K562 (cell line): ENCODE results near the gene OSBPL3. TPM values are rescaled to one million over a fixed set of nuclear protein-coding genes. Genes with fewer than 3 reads are reported as not detected.

Experiments used
- ATAC-seq: fragments of 200-7000 bp; cut with Tn5 transposase; 3 replicates; pipeline ENCODE4 v1.9.1; 2020; ENCODE audit warnings: moderate library complexity
- BruUV-seq: library from RNA; stranded (reverse); fragments of 400-500 nt; replicated peaks from 2 replicates; lab custom pipeline; 2021; lab: Mats Ljungman, UMichigan
- CTCF ChIA-PET: fragments of 300-600 bp; formaldehyde crosslinking; extraction: SDS; loops from one replicate; lab custom pipeline; 2021; ENCODE audit warnings: low intra/inter-chr PET ratio; lab: Yijun Ruan, JAX
- POLR2A ChIA-PET: fragments of 300-600, 350-650 bp; sonication (Branson Sonifier 250); formaldehyde crosslinking; extraction: SDS; loops from one replicate; lab custom pipeline; 2021; ENCODE audit warnings: antibody characterized with exemption, inconsistent platforms; lab: Yijun Ruan, JAX
- DNase-seq, 4 experiments: peaks; one replicate each; pipeline versions ENCODE4 v3.0.0 to v3.0.0-alpha.2; 2011 to 2018; ENCODE audit warnings: low spot score in 3 of 4, mixed read lengths in 3 of 4; ENCODE audit errors: extremely low read depth in 1 of 4
- FAIRE-seq: peaks from 2 replicates; lab custom pipeline; 2011; peaks lifted over from hg19 to GRCh38; lab: Jason Lieb, UNC
- H2AFZ ChIP-seq: 2 replicates; pipeline ENCODE4 v1.6.0; 2011; ENCODE audit warnings: low read depth, low read length, control low read depth, inconsistent platforms
- H3K27ac ChIP-seq: fragments of 200-600 bp; 3 replicates; pipeline ENCODE4 v1.8.0; 2011; ENCODE audit warnings: low read depth, mild to moderate bottlenecking, control low read depth, inconsistent platforms, low read length, moderate library complexity, mixed read lengths; ENCODE audit errors: extremely low read depth
- H3K27me3 ChIP-seq, 2 experiments: fragments of 300-600 bp in 1 of 2; 2 replicates in 1 of 2; 3 replicates in 1 of 2; pipeline versions ENCODE4 v1.6.0 to v1.8.0; 2011; ENCODE audit warnings: inconsistent platforms in 2 of 2, low read length in 2 of 2, mild to moderate bottlenecking in 1 of 2, mixed read lengths in 1 of 2, moderate library complexity in 1 of 2; ENCODE audit not compliant: control insufficient read depth in 2 of 2, insufficient read depth in 2 of 2
- H3K36me3 ChIP-seq: fragments of 300-600 bp; 3 replicates; pipeline ENCODE4 v1.8.0; 2011; ENCODE audit warnings: mild to moderate bottlenecking, low read length, inconsistent platforms; ENCODE audit not compliant: control insufficient read depth, insufficient read depth
- H3K4me1 ChIP-seq, 2 experiments: fragments of 200-600 bp in 1 of 2; replicated peaks in 1 of 2; 2 replicates in 1 of 2; 3 replicates in 1 of 2; pipeline versions ENCODE4 v1.5.1 to v1.8.0; 2011; ENCODE audit warnings: inconsistent platforms in 2 of 2, low read length in 2 of 2, mild to moderate bottlenecking in 1 of 2, mixed read lengths in 1 of 2, moderate library complexity in 1 of 2; ENCODE audit not compliant: control insufficient read depth in 2 of 2, insufficient read depth in 2 of 2
- H3K4me2 ChIP-seq: 2 replicates; pipeline ENCODE4 v1.6.1; 2011; ENCODE audit warnings: low read length, control low read depth, inconsistent platforms, mixed read lengths; ENCODE audit not compliant: insufficient read depth
- H3K4me3 ChIP-seq: fragments of 200-600 bp; sonication (generic), shearing (Covaris generic); 2 replicates; pipeline ENCODE4 v1.5.1; 2016; ENCODE audit warnings: control low read depth, inconsistent platforms
- H3K79me2 ChIP-seq: fragments of 200-600 bp; 3 replicates; pipeline ENCODE4 v1.8.0; 2011; ENCODE audit warnings: low read length, inconsistent platforms; ENCODE audit not compliant: control insufficient read depth, insufficient read depth
- H3K9ac ChIP-seq, 2 experiments: 2 replicates each; pipeline versions ENCODE4 v1.6.0 to v1.6.1; 2011; ENCODE audit warnings: low read depth in 2 of 2, low read length in 2 of 2, control low read depth in 1 of 2, inconsistent platforms in 1 of 2, mild to moderate bottlenecking in 1 of 2, mixed read lengths in 1 of 2; ENCODE audit not compliant: insufficient read depth in 1 of 2
- H3K9me1 ChIP-seq: one replicate; pipeline ENCODE4 v1.6.0; 2011; ENCODE audit warnings: inconsistent platforms, mild to moderate bottlenecking, low read length, moderate library complexity; ENCODE audit not compliant: control insufficient read depth, insufficient read depth
- H3K9me3 ChIP-seq: replicated peaks from 2 replicates; pipeline ENCODE4 v1.5.1; 2011; ENCODE audit warnings: low read depth, low read length, inconsistent platforms; ENCODE audit not compliant: control insufficient read depth, insufficient read depth
- H4K20me1 ChIP-seq: replicated peaks from 2 replicates; pipeline ENCODE4 v1.6.1; 2011; ENCODE audit warnings: low read length, inconsistent platforms, mixed read lengths; ENCODE audit not compliant: control insufficient read depth, insufficient read depth
- DMBX1 ChIP-seq: fragments of 250-450 bp; sonication (Bioruptor Pico); IDR thresholded peaks from 2 replicates; pipeline ENCODE4 v1.8.0; 2022; ENCODE audit warnings: inconsistent platforms, mild to moderate bottlenecking, moderate library complexity, borderline replicate concordance
- DPF2 ChIP-seq: fragments of 450-650 bp; IDR thresholded peaks from 2 replicates; pipeline ENCODE4 v1.6.1; 2016
- GABPA ChIP-seq: fragments of 200-800 bp; sonication (Bioruptor generic); conservative IDR thresholded peaks from 2 replicates; pipeline ENCODE4 v1.6.1; 2016; ENCODE audit warnings: low read depth, missing genetic modification characterization, missing compliant biosample characterization
- KLF13 ChIP-seq: fragments of 450-650 bp; IDR thresholded peaks from 2 replicates; pipeline ENCODE4 v1.6.1; 2016; ENCODE audit warnings: missing genetic modification characterization, low read depth, mild to moderate bottlenecking, missing compliant biosample characterization, moderate library complexity, borderline replicate concordance
- MCM7 ChIP-seq, 2 experiments: fragments of 450-650 bp; IDR thresholded peaks; 2 replicates each; pipeline ENCODE4 v1.6.1; 2016 to 2018
- NFYB ChIP-seq: IDR thresholded peaks from 2 replicates; pipeline ENCODE4 v1.6.1; 2011; ENCODE audit warnings: mild to moderate bottlenecking, moderate library complexity; ENCODE audit not compliant: insufficient read length; ENCODE audit errors: extremely low read depth
- SMAD3 ChIP-seq: fragments of 450-650 bp; formaldehyde crosslinking; conservative IDR thresholded peaks from 2 replicates; pipeline ENCODE4 v1.4.0; 2020; ENCODE audit warnings: mild to moderate bottlenecking
- THRA ChIP-seq: fragments of 450-650 bp; IDR thresholded peaks from 2 replicates; pipeline ENCODE4 v1.6.1; 2017; ENCODE audit warnings: mild to moderate bottlenecking, moderate library complexity
- U2AF2 ChIP-seq: fragments of 200-400 bp; formaldehyde crosslinking; optimal IDR thresholded peaks from 2 replicates; pipeline ENCODE3; 2017; ENCODE audit warnings: low read depth, mild to moderate bottlenecking, low read length
- ZNF695 ChIP-seq: fragments of 450-650 bp; formaldehyde crosslinking; IDR thresholded peaks from 2 replicates; pipeline ENCODE4 v1.4.0; 2020; ENCODE audit warnings: mild to moderate bottlenecking, moderate library complexity
- ZNF699 ChIP-seq: fragments of 250-450 bp; sonication (Bioruptor Pico); IDR thresholded peaks from 2 replicates; pipeline ENCODE4 v1.8.0; 2021; ENCODE audit warnings: mild to moderate bottlenecking, moderate library complexity; ENCODE audit not compliant: insufficient replicate concordance
- ZNF780A ChIP-seq: fragments of 250-450 bp; sonication (Bioruptor Pico); IDR thresholded peaks from 2 replicates; pipeline ENCODE4 v1.5.0; 2021; ENCODE audit warnings: mild to moderate bottlenecking
- WGBS: fragments of 100-300 bp; shearing (Covaris generic); methylation state at CpG from one replicate; pipeline ENCODE4 v1.1.6; 2016; ENCODE audit warnings: low coverage, mixed read lengths; ENCODE audit not compliant: insufficient coverage; ENCODE audit errors: missing lambda C conversion rate; 5-methylcytosine and 5-hydroxymethylcytosine counted together
- in situ Hi-C: fragments of 300-500 bp; cut with MboI; formaldehyde crosslinking; loops from 4 replicates; pipeline ENCODE4 v1.15.0; 2018; ENCODE audit warnings: inconsistent platforms, mixed read lengths
- intact Hi-C: fragments of 100-400 bp; cut with micrococcal nuclease; formaldehyde crosslinking; loops from 2 replicates; pipeline ENCODE4 v1.14.2; 2022
- polyA plus RNA-seq, 8 experiments: library from polyadenylated mRNA; depleted of rRNA in 4 of 8; stranded (reverse) in 5 of 8; unstranded in 3 of 8; fragments of >200 nt; fragmentation: Nextera tagmentation in 2 of 8; fragmentation: Illumina TruSeq in 1 of 8; extraction: Ambion mirVana in 2 of 8; extraction: Trizol in 1 of 8; gene quantifications; 2 replicates each; pipeline versions ENCODE4 v1.2.1 to v1.2.3, GENCODE V29; 2011 to 2014; ENCODE audit warnings: inconsistent platforms in 1 of 8, missing spikeins in 1 of 8
- total RNA-seq, 7 experiments: library from RNA; depleted of rRNA in 6 of 7; stranded (reverse); fragments of >200 nt in 6 of 7; fragmentation: Illumina TruSeq in 2 of 7; extraction: Trizol in 2 of 7; gene quantifications; 2 replicates each; pipeline versions ENCODE4 v1.2.1 to v1.2.3, GENCODE V29; 2011 to 2021; ENCODE audit warnings: low replicate concordance in 1 of 7
- TF ChIP-seq, protein P1 (sequence below): sonication (generic); formaldehyde crosslinking; IDR thresholded peaks from 2 replicates; pipeline ENCODE4 v1.8.0; 2023; ENCODE audit warnings: mild to moderate bottlenecking, missing genetic modification reagents
- TF ChIP-seq, protein P2 (sequence below): fragments of 200-800 bp; sonication (Bioruptor generic); IDR thresholded peaks from 2 replicates; pipeline ENCODE4 v1.6.1; 2017; ENCODE audit warnings: missing genetic modification characterization, missing compliant biosample characterization
- TF ChIP-seq, protein P3 (sequence below): fragments of 450-650 bp; conservative IDR thresholded peaks from 2 replicates; pipeline ENCODE4 v1.6.1; 2016; ENCODE audit warnings: missing genetic modification characterization, low read depth, mild to moderate bottlenecking, control low read depth, missing compliant biosample characterization

The OSBPL3 gene
- total and polyA plus RNA-seq, 9 of the 15 experiments (the other 6 are each of a cell fraction or from before 2014, with no cell fraction given) = 4.8 to 37.2 (median 26.5) TPM

DNA sequence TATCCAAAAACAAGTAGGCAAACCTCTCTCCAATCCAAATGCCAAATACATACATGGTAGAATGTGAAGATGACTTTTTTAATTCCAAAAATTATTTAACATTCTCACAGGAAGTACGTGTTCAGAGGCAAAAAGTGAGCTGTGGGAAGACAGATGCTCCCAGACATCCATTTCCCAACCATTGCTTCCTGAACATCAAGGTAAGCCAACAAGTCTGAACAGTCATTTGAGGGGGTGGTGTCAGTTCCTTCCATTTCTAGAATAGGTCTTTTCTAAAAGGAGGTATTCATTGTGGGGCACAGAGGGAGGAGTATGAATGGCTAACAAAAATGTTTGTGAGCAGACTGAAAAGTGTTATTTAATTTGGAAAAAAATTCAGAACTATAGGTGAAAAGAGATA, 49.1 kb downstream of the OSBPL3 start:
- H3K4me2 ChIP-seq = no peak overlapping the region
- BruUV-seq = no TSS peak
- no peak overlapping the region for H3K9ac ChIP-seq
- no peaks in the 10 kb centered on the region for H3K9me1 ChIP-seq
- no peak for FAIRE-seq
- no peak for ATAC-seq
- CTCF ChIA-PET = no interaction called here
- H3K79me2 ChIP-seq = peaks cover 91% of the 10 kb centered on the region
- H4K20me1 ChIP-seq = no peaks in the 10 kb centered on the region
- H3K4me3 ChIP-seq = no peak overlapping the region
- no peak for TF ChIP-seq DPF2
- no peak for TF ChIP-seq NFYB
- no peak for TF ChIP-seq ZNF695 (CRISPR knock-in tag)
- no peak for TF ChIP-seq GABPA (tag)
- no peak for TF ChIP-seq KLF13 (tag)
- TF ChIP-seq MCM7 (IDR thresholded peaks at IDR 0.05) = no peak
- TF ChIP-seq ZNF699 (CRISPR knock-in tag) = no peak
- TF ChIP-seq THRA = no peak
- TF ChIP-seq, protein P1, sequence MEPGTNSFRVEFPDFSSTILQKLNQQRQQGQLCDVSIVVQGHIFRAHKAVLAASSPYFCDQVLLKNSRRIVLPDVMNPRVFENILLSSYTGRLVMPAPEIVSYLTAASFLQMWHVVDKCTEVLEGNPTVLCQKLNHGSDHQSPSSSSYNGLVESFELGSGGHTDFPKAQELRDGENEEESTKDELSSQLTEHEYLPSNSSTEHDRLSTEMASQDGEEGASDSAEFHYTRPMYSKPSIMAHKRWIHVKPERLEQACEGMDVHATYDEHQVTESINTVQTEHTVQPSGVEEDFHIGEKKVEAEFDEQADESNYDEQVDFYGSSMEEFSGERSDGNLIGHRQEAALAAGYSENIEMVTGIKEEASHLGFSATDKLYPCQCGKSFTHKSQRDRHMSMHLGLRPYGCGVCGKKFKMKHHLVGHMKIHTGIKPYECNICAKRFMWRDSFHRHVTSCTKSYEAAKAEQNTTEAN (CRISPR knock-in tag) = no peak
- no peak for TF ChIP-seq ZNF780A (CRISPR knock-in tag)
- TF ChIP-seq DMBX1 (CRISPR knock-in tag) = no peak
- TF ChIP-seq U2AF2 = no peak
- no peak for TF ChIP-seq SMAD3 (CRISPR knock-in tag)
- TF ChIP-seq, protein P2, sequence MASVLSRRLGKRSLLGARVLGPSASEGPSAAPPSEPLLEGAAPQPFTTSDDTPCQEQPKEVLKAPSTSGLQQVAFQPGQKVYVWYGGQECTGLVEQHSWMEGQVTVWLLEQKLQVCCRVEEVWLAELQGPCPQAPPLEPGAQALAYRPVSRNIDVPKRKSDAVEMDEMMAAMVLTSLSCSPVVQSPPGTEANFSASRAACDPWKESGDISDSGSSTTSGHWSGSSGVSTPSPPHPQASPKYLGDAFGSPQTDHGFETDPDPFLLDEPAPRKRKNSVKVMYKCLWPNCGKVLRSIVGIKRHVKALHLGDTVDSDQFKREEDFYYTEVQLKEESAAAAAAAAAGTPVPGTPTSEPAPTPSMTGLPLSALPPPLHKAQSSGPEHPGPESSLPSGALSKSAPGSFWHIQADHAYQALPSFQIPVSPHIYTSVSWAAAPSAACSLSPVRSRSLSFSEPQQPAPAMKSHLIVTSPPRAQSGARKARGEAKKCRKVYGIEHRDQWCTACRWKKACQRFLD = no peak
- TF ChIP-seq, protein P3, sequence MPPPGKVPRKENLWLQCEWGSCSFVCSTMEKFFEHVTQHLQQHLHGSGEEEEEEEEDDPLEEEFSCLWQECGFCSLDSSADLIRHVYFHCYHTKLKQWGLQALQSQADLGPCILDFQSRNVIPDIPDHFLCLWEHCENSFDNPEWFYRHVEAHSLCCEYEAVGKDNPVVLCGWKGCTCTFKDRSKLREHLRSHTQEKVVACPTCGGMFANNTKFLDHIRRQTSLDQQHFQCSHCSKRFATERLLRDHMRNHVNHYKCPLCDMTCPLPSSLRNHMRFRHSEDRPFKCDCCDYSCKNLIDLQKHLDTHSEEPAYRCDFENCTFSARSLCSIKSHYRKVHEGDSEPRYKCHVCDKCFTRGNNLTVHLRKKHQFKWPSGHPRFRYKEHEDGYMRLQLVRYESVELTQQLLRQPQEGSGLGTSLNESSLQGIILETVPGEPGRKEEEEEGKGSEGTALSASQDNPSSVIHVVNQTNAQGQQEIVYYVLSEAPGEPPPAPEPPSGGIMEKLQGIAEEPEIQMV (tag) = no peak
- TF ChIP-seq, all 486 proteins: peak for 0
- no peaks in the 10 kb centered on the region for H3K27me3 ChIP-seq
- H3K27ac ChIP-seq = no peak overlapping the region
- intact Hi-C loops (loop anchor here (5.0 kb wide), 1 partner anchor 41 kb away; no protein-coding TSS in a partner anchor), in situ Hi-C loops (no loop called here)
- WGBS = 100% methylated on average over 1 of the region's 1 CpG
- POLR2A ChIA-PET = interaction anchor here (1.2 to 2.2 kb wide), 2 partner anchors 10 to 13 kb away, joined by 3 to 8 read pairs; no protein-coding TSS in a partner anchor
- DNase-seq = no peak
- H3K4me1 ChIP-seq = peaks cover 0 to 28% of the 10 kb centered on the region in 2 experiments; a peak in 2 of 5 replicates
- H2AFZ ChIP-seq = no peak overlapping the region
- H3K36me3 ChIP-seq = 0 out of 3 replicates have a peak, but pooled peaks cover 2% of the 10 kb centered on the region
- no peaks in the 10 kb centered on the region for H3K9me3 ChIP-seq
